Choroid plexus epithelial cell (primary cell): Measurements from ENCODE around the gene KY.

Experiments used
- DNase-seq: peaks from one replicate; pipeline ENCODE4 v3.0.0-alpha.2; 2010; ENCODE audit warnings: low read depth
- H3K4me3 ChIP-seq: 2 replicates; pipeline ENCODE4 v1.5.1; 2011; ENCODE audit warnings: low read depth, mild to moderate bottlenecking, control low read depth, low read length, moderate library complexity
- TF ChIP-seq, protein P1 (sequence below): conservative IDR thresholded peaks from 2 replicates; pipeline ENCODE4 v1.5.1; 2011; ENCODE audit warnings: low read depth, mild to moderate bottlenecking, control low read depth, inconsistent platforms, low read length, moderate library complexity

The KY gene

GRCh38 chr3:134694466-134694865 is 43.6 kb upstream of the KY start:
- DNase-seq, result no peak
- TF ChIP-seq, protein P1, sequence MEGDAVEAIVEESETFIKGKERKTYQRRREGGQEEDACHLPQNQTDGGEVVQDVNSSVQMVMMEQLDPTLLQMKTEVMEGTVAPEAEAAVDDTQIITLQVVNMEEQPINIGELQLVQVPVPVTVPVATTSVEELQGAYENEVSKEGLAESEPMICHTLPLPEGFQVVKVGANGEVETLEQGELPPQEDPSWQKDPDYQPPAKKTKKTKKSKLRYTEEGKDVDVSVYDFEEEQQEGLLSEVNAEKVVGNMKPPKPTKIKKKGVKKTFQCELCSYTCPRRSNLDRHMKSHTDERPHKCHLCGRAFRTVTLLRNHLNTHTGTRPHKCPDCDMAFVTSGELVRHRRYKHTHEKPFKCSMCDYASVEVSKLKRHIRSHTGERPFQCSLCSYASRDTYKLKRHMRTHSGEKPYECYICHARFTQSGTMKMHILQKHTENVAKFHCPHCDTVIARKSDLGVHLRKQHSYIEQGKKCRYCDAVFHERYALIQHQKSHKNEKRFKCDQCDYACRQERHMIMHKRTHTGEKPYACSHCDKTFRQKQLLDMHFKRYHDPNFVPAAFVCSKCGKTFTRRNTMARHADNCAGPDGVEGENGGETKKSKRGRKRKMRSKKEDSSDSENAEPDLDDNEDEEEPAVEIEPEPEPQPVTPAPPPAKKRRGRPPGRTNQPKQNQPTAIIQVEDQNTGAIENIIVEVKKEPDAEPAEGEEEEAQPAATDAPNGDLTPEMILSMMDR, result no peak
- no peak overlapping the region for H3K4me3 ChIP-seq

DNA sequence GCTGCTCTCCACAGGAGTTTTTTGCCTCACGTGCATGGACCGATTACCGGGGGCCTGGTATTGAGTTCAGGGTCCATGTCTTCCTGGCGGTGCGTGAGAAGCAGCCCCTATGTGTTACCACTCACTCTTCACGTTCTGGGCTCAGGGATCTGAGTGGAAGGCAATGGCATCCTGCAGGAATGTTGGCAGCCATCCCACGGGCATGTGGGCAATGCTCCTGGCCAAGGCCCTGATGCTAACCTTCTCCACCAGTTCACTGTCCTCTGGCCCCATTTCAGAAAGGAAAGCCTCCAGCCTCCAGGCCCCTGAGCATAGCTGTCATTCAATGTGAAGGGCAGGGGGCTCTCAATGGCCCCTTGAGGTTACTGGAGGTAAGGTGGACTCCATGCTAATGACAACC is 43.0 kb upstream of the KY start:
- TF ChIP-seq, protein P1, result no peak
- DNase-seq, result no peak
- no peak overlapping the region for H3K4me3 ChIP-seq

GRCh38 chr3:134693226-134693625 is 42.4 kb upstream of the KY start:
- TF ChIP-seq, protein P1, result no peak
- DNase-seq, result no peak
- no peak overlapping the region for H3K4me3 ChIP-seq

- TF ChIP-seq, protein P1, result no peak
- H3K4me3 ChIP-seq, result no peak overlapping the region
- DNase-seq, result no peak
These were observed 39.4 kb upstream of the KY start for GRCh38 chr3:134690226-134690625.

- no peak overlapping the region for H3K4me3 ChIP-seq
- no peak for DNase-seq
- TF ChIP-seq, protein P1, result no peak
These were observed 36.8 kb upstream of the KY start for GRCh38 chr3:134687642-134688041.

- peak; percentile 79 for DNase-seq
- TF ChIP-seq, protein P1, result no peak
- H3K4me3 ChIP-seq, result no peak overlapping the region
These were observed 35.3 kb upstream of the KY start for GRCh38 chr3:134685929-134686802.
